ENCODE results near the gene NOP10.
A peak's percentile ranks its signal among the peaks of the same experiment; 100 is the strongest.
"Not testable (repeated sequence)": the region's sequence is repeated elsewhere in the genome, so short reads cannot be mapped to it uniquely, and the experiment has no call there.

Gene NOP10

GRCh38 chr15:34342737-34343575 is at the start of gene NOP10, which contains the start of gene NUTM1:
Gene NOP10 (minus strand): TSS chr15:34343136. CDS start chr15:34343073, 63 bp downstream.
Gene NUTM1 (plus strand): TSS chr15:34343315. CDS start chr15:34343697, 382 bp downstream.
- peak; percentile 96 for DNase-seq

- DNase-seq: not testable (repeated sequence)
These were observed 46.7 kb upstream of the NOP10 start for GRCh38 chr15:34389594-34390086.

GRCh38 chr15:34381829-34382521 is 39.0 kb upstream of the NOP10 start:
- DNase-seq: not testable (repeated sequence)

GRCh38 chr15:34380491-34380890 is 37.6 kb upstream of the NOP10 start:
- DNase-seq: not testable (repeated sequence)

GRCh38 chr15:34376856-34377255 is 33.9 kb upstream of the NOP10 start:
- no peak for DNase-seq

GRCh38 chr15:34375541-34375940 is 32.6 kb upstream of the NOP10 start:
- not testable (repeated sequence) for DNase-seq

- no peak for DNase-seq
These were observed 31.9 kb upstream of the NOP10 start for GRCh38 chr15:34374816-34375215.

- DNase-seq: no peak
These were observed 31.0 kb upstream of the NOP10 start for GRCh38 chr15:34373951-34374350.

- DNase-seq: no peak
These were observed 27.7 kb upstream of the NOP10 start for GRCh38 chr15:34370643-34371042.

- DNase-seq: no peak
These were observed 27.2 kb upstream of the NOP10 start for GRCh38 chr15:34370129-34370528.

- peak; percentile 95 for DNase-seq
These were observed 24.5 kb upstream of the NOP10 start, which contains the start of gene LPCAT4 for GRCh38 chr15:34367101-34368081. Gene LPCAT4 (minus strand): TSS chr15:34367196. CDS start chr15:34367100, 96 bp downstream.

GRCh38 chr15:34366271-34367065 is 23.5 kb upstream of the NOP10 start:
- DNase-seq: peak; percentile 83

GRCh38 chr15:34365836-34366235 is 22.9 kb upstream of the NOP10 start:
- DNase-seq: no peak

- no peak for DNase-seq
These were observed 22.3 kb upstream of the NOP10 start for GRCh38 chr15:34365091-34365825.

GRCh38 chr15:34364041-34364440 is 21.1 kb upstream of the NOP10 start:
- DNase-seq: no peak

GRCh38 chr15:34362047-34362773 is 19.3 kb upstream of the NOP10 start:
- no peak for DNase-seq

GRCh38 chr15:34361278-34361677 is 18.3 kb upstream of the NOP10 start:
- DNase-seq: no peak

GRCh38 chr15:34360298-34360697 is 17.4 kb upstream of the NOP10 start:
- no peak for DNase-seq

GRCh38 chr15:34359416-34359815 is 16.5 kb upstream of the NOP10 start:
- DNase-seq: no peak

GRCh38 chr15:34358948-34359347 is 16.0 kb upstream of the NOP10 start:
- no peak for DNase-seq

Data from NCI-H82 (cell line).